Pancreas (tissue), 10 donors: ENCODE measurements around the gene GANC. TPM values are rescaled to one million over a fixed set of nuclear protein-coding genes. Genes with fewer than 3 reads are reported as not detected.

ENCODE experiments used
- ATAC-seq, 4 donors: fragments of 200-7000 bp; cut with Tn5 transposase; one replicate each; pipeline versions ENCODE4 v1.8.0 to v1.9.1; 2020; ENCODE audit warnings: mild to moderate bottlenecking in 4 of 4, moderate library complexity in 4 of 4
- DNase-seq, 6 donors: peaks; one replicate each; pipeline ENCODE4 v3.0.0-alpha.2; 2020
- FAIRE-seq: peaks from 2 replicates; lab custom pipeline; 2012; peaks lifted over from hg19 to GRCh38; lab: Jason Lieb, UNC
- H3K27ac ChIP-seq, 4 donors: fragments of 200-600 bp; sonication (generic); 1 replicate in 3 of 4; 2 replicates in 1 of 4; pipeline versions ENCODE4 v1.5.0 to v1.8.0; 2020
- H3K27me3 ChIP-seq, 4 donors: fragments of 200-600 bp; one replicate each; pipeline ENCODE4 v1.8.0; 2021
- H3K36me3 ChIP-seq, 3 donors: fragments of 200-600 bp; sonication (generic) in 1 of 3; one replicate each; pipeline versions ENCODE4 v1.5.0 to v1.8.0; 2020 to 2021
- H3K4me1 ChIP-seq, 3 donors: fragments of 200-600 bp; one replicate each; pipeline ENCODE4 v1.8.0; 2021
- H3K4me3 ChIP-seq, 4 donors: fragments of 200-600 bp; sonication (generic) in 2 of 4; one replicate each; pipeline versions ENCODE4 v1.5.0 to v1.8.0; 2020 to 2021
- H3K9me3 ChIP-seq, 4 donors: fragments of 200-600 bp; one replicate each; pipeline ENCODE4 v1.8.0; 2021
- WGBS, 2 donors: extraction: QIAGEN DNeasy Blood & Tissue Kit; methylation state at CpG; one replicate each; pipeline ENCODE4 v1.1.7; 2013; 5-methylcytosine and 5-hydroxymethylcytosine counted together
- intact Hi-C, 3 donors: fragments of 100-400 bp; cut with DNase I; formaldehyde crosslinking; loops; one replicate each; pipeline versions ENCODE4 v1.11.1 to v1.14.2; 2022
- polyA plus RNA-seq, 2 donors: library from polyadenylated mRNA; stranded (reverse); fragments of 200-250 nt; gene quantifications; one replicate each; pipeline ENCODE4 v1.2.3, GENCODE V29; 2013
- total RNA-seq, 6 donors: library from RNA; stranded (reverse); fragmentation: NEBNext Ultra II Directional in 4 of 6; extraction: Animal tissue kit (Norgen Biotek cat#: 25700) in 4 of 6; gene quantifications; one replicate each; pipeline versions ENCODE4 v1.2.1 to v1.2.4, GENCODE V29; 2021 to 2023
- TF ChIP-seq, protein P1 (sequence below), 4 donors: fragments of 200-600 bp; sonication (generic) in 3 of 4; IDR thresholded peaks; one replicate each; pipeline versions ENCODE4 v1.5.0 to v1.8.0; 2021; ENCODE audit warnings: antibody characterized with exemption in 4 of 4
- donor health status: healthy with polysubstance abuse.
- donor health status: DM: no; HTN: no; CAD: no; lungs with moderate emphysema.
- donor health status: DM: no; HTN: no; CAD: no.
- donor health status: control.
- donor health status: control.
- donor health status: Bipolar disorder and iron deficiency.
- donor health status: DM: yes; HTN: yes; CAD: no.
- donor health status: DM: no; HTN: no; CAD: no.
- donor health status: DM: no; HTN: no; CAD: no.
- donor health status: DM: yes; HTN: yes; CAD: no.

The GANC gene
- total and polyA plus RNA-seq, 8 donors = 6.9 to 21.1 (median 10.1) TPM

DNA sequence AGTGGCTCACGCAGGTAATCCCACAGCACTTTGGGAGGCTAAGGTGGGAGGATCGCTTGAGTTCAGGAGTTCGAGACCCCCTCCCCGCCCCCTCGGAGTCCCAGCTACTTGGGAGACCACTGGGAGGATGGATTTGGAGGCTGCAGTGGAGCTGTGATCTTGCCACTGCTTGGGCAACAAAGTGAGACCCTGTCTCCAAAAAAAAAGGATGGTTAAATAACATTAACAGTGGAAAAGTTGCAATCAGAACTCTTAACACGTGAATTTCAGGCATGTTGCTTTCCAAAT is 1.6 kb downstream of the GANC start:
- H3K4me1 ChIP-seq = peaks cover 26 to 39% (median 29%) of the 10 kb centered on the region in 3 donors
- FAIRE-seq = no peak

DNA sequence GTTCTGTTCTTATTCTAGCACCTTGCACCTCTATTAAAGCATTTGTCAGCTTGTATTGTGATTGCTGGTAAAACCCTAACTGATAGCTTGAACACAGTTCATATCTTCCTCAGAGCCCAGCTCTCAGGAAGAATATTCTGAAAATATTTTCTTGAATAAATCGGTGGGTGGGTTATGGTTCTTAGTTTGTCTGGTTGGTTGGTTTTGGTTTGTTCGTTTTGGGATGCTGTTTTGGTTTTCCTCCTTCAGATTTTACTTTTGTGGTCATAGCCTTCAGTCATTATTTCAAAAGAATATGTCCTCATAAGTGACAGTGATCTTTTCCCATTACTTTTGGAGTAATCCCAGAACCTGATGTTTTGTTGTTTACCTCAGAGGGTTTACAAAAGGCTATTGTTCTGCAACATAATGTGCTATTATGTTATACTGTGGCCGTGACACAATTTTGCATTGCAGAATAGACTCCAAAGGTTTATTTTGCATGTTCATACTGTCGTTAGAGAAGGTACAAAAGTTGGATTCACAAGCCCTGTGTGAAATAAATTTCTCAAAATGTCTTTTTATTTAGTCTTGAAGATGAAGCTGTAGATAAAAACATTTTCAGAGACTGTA is 2.9 kb downstream of the GANC start:
- Histone ChIP-seq H3K36me3 (peaks cover 0 to 6% (median 0%) of the 10 kb centered on the region in 3 donors), H3K4me3 (peak overlapping the region in 2 of 4 donors; percentile 60 to 69), H3K27ac (peak overlapping the region in 3 of 4 donors; percentile 82 to 95 (median 94)), H3K4me1 (peaks cover 22 to 33% (median 26%) of the 10 kb centered on the region in 3 donors), H3K27me3 (no peaks in the 10 kb centered on the region), H3K9me3 (no peaks in the 10 kb centered on the region)
- intact Hi-C loops = no loop called here
- FAIRE-seq (no peak), ATAC-seq (no peak), DNase-seq (no peak)
- TF ChIP-seq, protein P1, sequence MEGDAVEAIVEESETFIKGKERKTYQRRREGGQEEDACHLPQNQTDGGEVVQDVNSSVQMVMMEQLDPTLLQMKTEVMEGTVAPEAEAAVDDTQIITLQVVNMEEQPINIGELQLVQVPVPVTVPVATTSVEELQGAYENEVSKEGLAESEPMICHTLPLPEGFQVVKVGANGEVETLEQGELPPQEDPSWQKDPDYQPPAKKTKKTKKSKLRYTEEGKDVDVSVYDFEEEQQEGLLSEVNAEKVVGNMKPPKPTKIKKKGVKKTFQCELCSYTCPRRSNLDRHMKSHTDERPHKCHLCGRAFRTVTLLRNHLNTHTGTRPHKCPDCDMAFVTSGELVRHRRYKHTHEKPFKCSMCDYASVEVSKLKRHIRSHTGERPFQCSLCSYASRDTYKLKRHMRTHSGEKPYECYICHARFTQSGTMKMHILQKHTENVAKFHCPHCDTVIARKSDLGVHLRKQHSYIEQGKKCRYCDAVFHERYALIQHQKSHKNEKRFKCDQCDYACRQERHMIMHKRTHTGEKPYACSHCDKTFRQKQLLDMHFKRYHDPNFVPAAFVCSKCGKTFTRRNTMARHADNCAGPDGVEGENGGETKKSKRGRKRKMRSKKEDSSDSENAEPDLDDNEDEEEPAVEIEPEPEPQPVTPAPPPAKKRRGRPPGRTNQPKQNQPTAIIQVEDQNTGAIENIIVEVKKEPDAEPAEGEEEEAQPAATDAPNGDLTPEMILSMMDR (IDR thresholded peaks at IDR 0.05) = no peak
- WGBS, 2 donors = 51 to 52% methylated on average over 4 of the region's 4 CpGs

More for the DNA sequence above, 1.6 kb downstream of the GANC start:
- DNase-seq (peak in 2 of 6 donors; percentile 18), ATAC-seq (no peak)
- no peaks in the 10 kb centered on the region for H3K36me3 ChIP-seq
- TF ChIP-seq, protein P1 (IDR thresholded peaks at IDR 0.05) = no peak
- intact Hi-C loops = no loop called here
- no peaks in the 10 kb centered on the region for H3K27me3 ChIP-seq
- WGBS, 2 donors = 47 to 55% methylated on average over 6 of the region's 6 CpGs
- peak overlapping the region in 2 of 4 donors; percentile 60 to 69 for H3K4me3 ChIP-seq
- H3K9me3 ChIP-seq = no peaks in the 10 kb centered on the region
- H3K27ac ChIP-seq = peak overlapping the region; percentile 82 to 95 (median 89)

DNA sequence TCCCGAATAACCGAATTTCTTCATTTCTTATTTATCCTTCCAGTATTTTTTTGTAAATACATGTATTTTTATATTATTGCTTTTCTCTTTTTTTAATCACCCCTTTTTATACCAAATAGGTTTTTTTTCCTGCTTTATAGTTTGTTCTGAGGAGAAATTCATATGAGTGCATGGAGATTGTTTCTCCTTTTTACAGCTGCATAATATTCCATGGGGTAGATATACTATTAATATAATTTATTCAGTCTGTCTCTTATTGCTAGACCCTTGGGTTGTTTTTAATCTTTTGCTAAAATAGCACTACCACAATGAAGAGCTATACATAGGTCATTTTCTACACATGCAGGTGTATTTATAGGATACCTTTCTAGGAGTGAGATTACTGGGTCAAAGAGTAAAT is 3.8 kb downstream of the GANC start:
- DNase-seq = no peak
- no peak for FAIRE-seq
- TF ChIP-seq, protein P1 (IDR thresholded peaks at IDR 0.05) = no peak
- Histone ChIP-seq H3K27ac (no peak overlapping the region), H3K27me3 (no peaks in the 10 kb centered on the region), H3K9me3 (no peaks in the 10 kb centered on the region), H3K36me3 (peaks cover 0 to 10% (median 0%) of the 10 kb centered on the region in 3 donors), H3K4me1 (peaks cover 13 to 25% (median 23%) of the 10 kb centered on the region in 3 donors), H3K4me3 (no peak overlapping the region)
- ATAC-seq = no peak
- 94 to 99% methylated on average over 2 of the region's 2 CpGs for WGBS, 2 donors
- intact Hi-C loops = no loop called here

DNA sequence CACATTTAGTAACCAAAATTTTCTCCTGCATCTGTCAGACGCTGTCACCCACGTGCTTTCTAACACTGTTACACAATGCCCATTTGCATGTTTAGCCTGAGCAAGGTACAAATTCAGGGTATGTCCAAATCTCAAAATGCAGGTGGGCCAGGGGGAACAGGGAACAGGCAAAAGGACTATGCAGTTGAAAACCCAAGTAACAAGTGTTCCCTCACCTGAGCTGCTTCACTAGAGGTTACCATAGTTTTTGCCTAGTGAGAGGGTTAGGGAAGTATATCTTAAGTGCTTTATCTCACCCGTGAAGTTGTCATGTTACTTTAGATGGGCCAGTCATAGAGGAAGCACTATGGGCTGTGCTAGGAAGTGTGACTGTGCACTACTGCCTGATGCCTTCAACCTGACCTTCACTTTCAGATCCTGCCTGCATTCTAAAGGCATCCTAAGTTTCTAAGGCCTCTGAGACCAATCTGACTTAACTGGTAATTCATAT is 6.3 kb downstream of the GANC start:
- ATAC-seq = no peak
- TF ChIP-seq, protein P1 (IDR thresholded peaks at IDR 0.05) = no peak
- no peak for FAIRE-seq
- intact Hi-C loops = no loop called here
- peaks cover 6 to 19% (median 14%) of the 10 kb centered on the region in 3 donors for H3K4me1 ChIP-seq
- no peaks in the 10 kb centered on the region for H3K27me3 ChIP-seq
- no peak for DNase-seq
- H3K27ac ChIP-seq = no peak overlapping the region
- H3K36me3 ChIP-seq = peaks cover 0 to 10% (median 0%) of the 10 kb centered on the region in 3 donors
- 57 to 66% methylated on average over 3 of the region's 3 CpGs for WGBS, 2 donors
- no peaks in the 10 kb centered on the region for H3K9me3 ChIP-seq
- H3K4me3 ChIP-seq = no peak overlapping the region

DNA sequence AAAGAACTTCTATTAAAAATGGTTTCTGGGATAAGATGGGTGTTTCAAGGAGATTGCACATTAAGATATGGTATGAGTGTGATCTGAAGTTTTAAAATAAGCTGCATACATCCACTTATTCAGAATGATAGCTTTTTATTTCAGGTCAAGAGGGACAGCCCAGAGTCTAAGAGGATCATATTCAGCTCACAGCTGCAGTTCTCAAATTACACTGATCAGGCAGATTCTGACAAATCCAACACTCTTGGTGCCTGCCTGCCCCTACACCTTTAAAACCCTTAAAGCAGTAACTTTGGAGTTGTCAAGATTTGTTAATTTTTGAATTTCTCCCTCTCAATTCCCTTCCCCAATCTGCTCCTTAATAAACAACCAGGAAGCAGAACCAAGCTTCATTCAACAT is 9.3 kb downstream of the GANC start:
- TF ChIP-seq, protein P1 (IDR thresholded peaks at IDR 0.05) = no peak
- Histone ChIP-seq H3K27me3 (no peaks in the 10 kb centered on the region), H3K9me3 (no peaks in the 10 kb centered on the region), H3K27ac (no peak overlapping the region), H3K36me3 (peaks cover 0 to 10% (median 0%) of the 10 kb centered on the region in 3 donors), H3K4me1 (peaks cover 5 to 13% (median 9%) of the 10 kb centered on the region in 3 donors), H3K4me3 (no peak overlapping the region)
- intact Hi-C loops = no loop called here
- ATAC-seq (no peak), FAIRE-seq (no peak), DNase-seq (no peak)
